Measurements from ENCODE around the gene PCSK4.

DNA sequence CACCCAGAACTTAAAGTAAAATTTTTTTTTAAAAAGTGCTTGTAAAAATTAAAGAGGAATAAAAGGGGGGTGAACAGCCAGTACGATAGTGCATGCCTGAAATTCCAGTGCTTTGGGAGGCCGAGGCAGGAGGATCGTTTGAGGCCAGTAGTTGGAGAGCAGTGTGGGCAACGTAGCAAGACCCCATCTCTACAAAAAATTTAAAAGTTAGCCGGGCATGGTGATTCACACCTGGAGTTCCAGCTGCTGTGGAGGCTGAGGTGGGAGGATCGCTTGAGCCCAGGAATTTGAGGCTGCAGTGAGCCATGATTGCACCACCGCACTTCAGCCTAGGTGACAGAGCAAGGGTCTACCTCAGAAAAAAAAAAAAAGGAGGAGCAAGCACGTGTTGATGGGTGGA is 14.9 kb upstream of the PCSK4 start:
- TF ChIP-seq, protein P1, sequence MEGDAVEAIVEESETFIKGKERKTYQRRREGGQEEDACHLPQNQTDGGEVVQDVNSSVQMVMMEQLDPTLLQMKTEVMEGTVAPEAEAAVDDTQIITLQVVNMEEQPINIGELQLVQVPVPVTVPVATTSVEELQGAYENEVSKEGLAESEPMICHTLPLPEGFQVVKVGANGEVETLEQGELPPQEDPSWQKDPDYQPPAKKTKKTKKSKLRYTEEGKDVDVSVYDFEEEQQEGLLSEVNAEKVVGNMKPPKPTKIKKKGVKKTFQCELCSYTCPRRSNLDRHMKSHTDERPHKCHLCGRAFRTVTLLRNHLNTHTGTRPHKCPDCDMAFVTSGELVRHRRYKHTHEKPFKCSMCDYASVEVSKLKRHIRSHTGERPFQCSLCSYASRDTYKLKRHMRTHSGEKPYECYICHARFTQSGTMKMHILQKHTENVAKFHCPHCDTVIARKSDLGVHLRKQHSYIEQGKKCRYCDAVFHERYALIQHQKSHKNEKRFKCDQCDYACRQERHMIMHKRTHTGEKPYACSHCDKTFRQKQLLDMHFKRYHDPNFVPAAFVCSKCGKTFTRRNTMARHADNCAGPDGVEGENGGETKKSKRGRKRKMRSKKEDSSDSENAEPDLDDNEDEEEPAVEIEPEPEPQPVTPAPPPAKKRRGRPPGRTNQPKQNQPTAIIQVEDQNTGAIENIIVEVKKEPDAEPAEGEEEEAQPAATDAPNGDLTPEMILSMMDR (IDR thresholded peaks at IDR 0.05), result no peak
- no peak for TF ChIP-seq ZFX (IDR thresholded peaks at IDR 0.05; ENCODE audit: borderline replicate concordance)

Data from 22Rv1 (cell line).